Thoracic aorta (tissue), 2 donors: ENCODE data around the gene SH2D6. TPM values are rescaled to one million over a fixed set of nuclear protein-coding genes. Genes with fewer than 3 reads are reported as not detected.
"Not testable (repeated sequence)": the region's sequence is repeated elsewhere in the genome, so short reads cannot be mapped to it uniquely, and the experiment has no call there.

Experiments
- ATAC-seq: fragments of 150-250 bp; one replicate; pipeline ENCODE4 v1.8.0; 2017; ENCODE audit warnings: low read depth; ENCODE audit not compliant: insufficient number of reproducible peaks, low FRiP score
- DNase-seq: peaks from one replicate; pipeline ENCODE4 v3.0.0-alpha.2; 2020; ENCODE audit warnings: low spot score
- H3K27ac ChIP-seq, 2 donors: fragments of 200-600 bp; sonication (generic); 1 replicate in 1 of 2; 2 replicates in 1 of 2; pipeline ENCODE4 v1.5.1; 2016; ENCODE audit warnings: mild to moderate bottlenecking in 2 of 2, moderate library complexity in 2 of 2
- H3K27me3 ChIP-seq: fragments of 200-600 bp; sonication (generic); replicated peaks from 2 replicates; pipeline ENCODE4 v1.6.0; 2016; ENCODE audit warnings: mild to moderate bottlenecking; ENCODE audit not compliant: insufficient read depth
- H3K36me3 ChIP-seq: fragments of 200-600 bp; sonication (generic); one replicate; pipeline ENCODE4 v1.5.1; 2016
- H3K4me1 ChIP-seq, 2 donors: fragments of 200-600 bp; sonication (generic); 1 replicate in 1 of 2; 2 replicates in 1 of 2; pipeline versions ENCODE4 v1.5.1 to v1.6.0; 2016; ENCODE audit warnings: low read depth in 2 of 2, mild to moderate bottlenecking in 1 of 2; ENCODE audit not compliant: control insufficient read depth in 1 of 2
- H3K4me3 ChIP-seq: fragments of 200-600 bp; sonication (generic); 2 replicates; pipeline ENCODE4 v1.5.1; 2016; ENCODE audit warnings: mild to moderate bottlenecking
- H3K9me3 ChIP-seq: fragments of 200-600 bp; sonication (generic); 2 replicates; pipeline ENCODE4 v1.5.1; 2016
- total RNA-seq, 2 donors: library from RNA; depleted of rRNA; stranded (reverse); fragments of >200 nt; gene quantifications; one replicate each; pipeline versions ENCODE4 v1.1.0 to v1.2.3, GENCODE V29; 2016
- TF ChIP-seq, protein P1 (sequence below): fragments of 200-600 bp; sonication (generic); IDR thresholded peaks from one replicate; pipeline ENCODE4 v1.5.1; 2019; ENCODE audit warnings: antibody characterized with exemption

The SH2D6 gene
- total RNA-seq, 2 donors from 2014 or later = not detected

DNA sequence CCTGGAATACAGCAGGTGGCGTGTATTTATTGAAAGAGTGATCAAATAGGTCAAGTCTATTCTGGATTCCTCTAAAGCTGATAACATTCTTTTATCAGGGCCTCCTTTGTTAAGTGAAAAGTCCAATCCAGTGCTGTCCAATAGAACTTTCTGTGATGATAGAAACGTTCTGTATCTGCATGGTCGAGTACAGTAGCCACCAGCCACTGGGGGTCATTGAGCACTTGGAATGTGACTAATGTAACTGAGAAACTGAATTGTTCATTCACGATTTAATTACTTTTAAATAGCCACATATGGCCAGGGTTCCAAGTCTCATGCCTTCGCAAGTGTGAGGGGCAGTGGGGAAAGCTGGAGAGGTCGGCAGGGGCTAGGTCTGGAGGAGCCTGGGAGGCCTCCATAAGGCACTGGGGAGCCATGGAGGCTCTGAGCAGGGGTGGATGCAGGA is 20.5 kb downstream of the SH2D6 start:
- ATAC-seq (no peak), DNase-seq (no peak)
- Histone ChIP-seq H3K4me1 (peaks cover 12 to 30% of the 10 kb centered on the region in 2 donors), H3K27ac (peak overlapping the region; percentile 84 to 90), H3K4me3 (no peak overlapping the region), H3K27me3 (no peaks in the 10 kb centered on the region), H3K36me3 (no peaks in the 10 kb centered on the region), H3K9me3 (no peaks in the 10 kb centered on the region)
- TF ChIP-seq, protein P1, sequence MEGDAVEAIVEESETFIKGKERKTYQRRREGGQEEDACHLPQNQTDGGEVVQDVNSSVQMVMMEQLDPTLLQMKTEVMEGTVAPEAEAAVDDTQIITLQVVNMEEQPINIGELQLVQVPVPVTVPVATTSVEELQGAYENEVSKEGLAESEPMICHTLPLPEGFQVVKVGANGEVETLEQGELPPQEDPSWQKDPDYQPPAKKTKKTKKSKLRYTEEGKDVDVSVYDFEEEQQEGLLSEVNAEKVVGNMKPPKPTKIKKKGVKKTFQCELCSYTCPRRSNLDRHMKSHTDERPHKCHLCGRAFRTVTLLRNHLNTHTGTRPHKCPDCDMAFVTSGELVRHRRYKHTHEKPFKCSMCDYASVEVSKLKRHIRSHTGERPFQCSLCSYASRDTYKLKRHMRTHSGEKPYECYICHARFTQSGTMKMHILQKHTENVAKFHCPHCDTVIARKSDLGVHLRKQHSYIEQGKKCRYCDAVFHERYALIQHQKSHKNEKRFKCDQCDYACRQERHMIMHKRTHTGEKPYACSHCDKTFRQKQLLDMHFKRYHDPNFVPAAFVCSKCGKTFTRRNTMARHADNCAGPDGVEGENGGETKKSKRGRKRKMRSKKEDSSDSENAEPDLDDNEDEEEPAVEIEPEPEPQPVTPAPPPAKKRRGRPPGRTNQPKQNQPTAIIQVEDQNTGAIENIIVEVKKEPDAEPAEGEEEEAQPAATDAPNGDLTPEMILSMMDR = no peak

DNA sequence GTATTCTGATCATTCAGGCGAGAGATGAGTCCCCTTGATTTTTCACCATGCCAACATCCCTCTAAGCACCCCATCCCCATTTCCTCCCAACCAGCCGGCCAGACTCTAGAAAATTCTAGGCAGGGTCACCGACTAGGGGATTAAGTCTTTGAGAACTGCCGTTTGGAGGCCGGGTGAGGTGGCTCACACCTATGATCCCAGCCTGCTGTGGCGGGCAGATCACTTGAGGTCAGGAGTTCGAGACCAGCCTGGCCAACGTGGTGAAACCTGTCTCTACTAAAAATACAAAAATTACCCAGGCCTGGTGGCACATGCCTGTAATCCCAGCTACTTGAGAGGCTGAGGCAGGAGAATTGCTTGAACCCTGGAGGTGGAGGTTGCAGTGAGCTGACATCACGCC is 21.1 kb downstream of the SH2D6 start:
- H3K27me3 ChIP-seq, H3K9me3 ChIP-seq, ATAC-seq, H3K36me3 ChIP-seq, H3K27ac ChIP-seq, H3K4me3 ChIP-seq, DNase-seq: not testable (repeated sequence)
- peaks cover 12 to 25% of the 10 kb centered on the region in 2 donors for H3K4me1 ChIP-seq

DNA sequence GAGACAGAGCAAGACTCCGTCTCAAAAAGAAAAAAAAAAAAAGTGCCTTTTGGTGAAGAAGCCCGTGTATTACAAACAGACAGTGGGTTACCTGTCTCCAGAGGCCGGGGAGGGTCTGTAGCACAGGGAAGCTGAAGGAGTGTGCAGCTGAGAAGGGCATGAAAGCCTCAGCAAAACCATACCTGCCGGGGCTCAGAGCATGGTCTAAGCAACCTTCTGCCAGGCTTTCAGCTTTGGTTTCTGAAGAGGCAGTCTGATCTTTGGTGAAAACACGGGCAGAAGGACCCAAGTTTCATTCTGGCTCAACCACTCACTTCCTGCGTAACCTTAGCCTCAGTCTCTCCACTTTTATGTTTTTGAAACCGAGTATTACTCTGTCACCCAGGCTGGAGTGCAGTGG is 21.5 kb downstream of the SH2D6 start:
- ATAC-seq (no peak), DNase-seq (no peak)
- H3K36me3 ChIP-seq = no peaks in the 10 kb centered on the region
- H3K4me3 ChIP-seq = no peak overlapping the region
- TF ChIP-seq, protein P1 = no peak
- no peaks in the 10 kb centered on the region for H3K9me3 ChIP-seq
- H3K4me1 ChIP-seq = peaks cover 12 to 24% of the 10 kb centered on the region in 2 donors
- H3K27ac ChIP-seq = no peak overlapping the region
- no peaks in the 10 kb centered on the region for H3K27me3 ChIP-seq

DNA sequence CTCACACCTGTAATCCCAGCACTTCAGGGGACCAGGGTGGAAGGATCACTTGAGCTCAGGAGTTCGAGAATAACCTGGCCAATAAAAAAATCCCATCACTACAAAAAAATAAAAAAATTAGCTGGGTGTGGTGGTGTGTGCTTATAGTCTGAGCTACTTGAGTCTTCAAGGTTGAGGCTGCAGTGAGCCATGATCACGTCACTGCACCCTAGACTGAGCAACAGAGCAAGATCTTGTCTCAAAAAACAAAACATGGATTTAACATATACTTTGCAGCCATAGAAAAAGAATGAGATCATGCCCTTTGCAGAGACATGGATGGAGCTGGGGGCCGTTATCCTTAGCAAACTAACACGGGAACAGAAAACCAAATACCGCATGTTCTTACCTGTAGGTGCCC is 22.2 kb downstream of the SH2D6 start:
- DNase-seq = no peak
- H3K4me3 ChIP-seq = no peak overlapping the region
- no peak overlapping the region for H3K27ac ChIP-seq
- H3K9me3 ChIP-seq = no peaks in the 10 kb centered on the region
- no peaks in the 10 kb centered on the region for H3K36me3 ChIP-seq
- ATAC-seq = no peak
- TF ChIP-seq, protein P1 = no peak
- peaks cover 12 to 29% of the 10 kb centered on the region in 2 donors for H3K4me1 ChIP-seq
- no peaks in the 10 kb centered on the region for H3K27me3 ChIP-seq

DNA sequence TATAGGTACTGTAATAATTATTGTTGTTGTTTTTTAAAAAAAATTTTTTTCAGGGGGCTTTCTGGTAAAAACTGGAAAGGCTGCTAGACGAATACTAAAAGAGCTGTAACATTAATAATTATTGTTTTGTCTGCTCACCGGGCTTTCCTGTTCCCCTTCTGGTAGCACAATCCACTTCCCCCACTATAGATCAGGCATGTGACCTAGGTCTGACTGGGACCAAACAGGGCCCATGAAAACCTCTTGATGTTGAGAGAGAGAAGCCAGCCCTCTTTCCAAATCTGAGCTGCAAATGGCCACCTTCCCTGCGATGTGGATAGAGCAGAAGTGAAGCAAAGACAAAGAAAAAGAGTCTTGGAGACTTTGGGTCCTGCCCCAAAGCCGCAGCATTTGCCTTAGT is 23.4 kb downstream of the SH2D6 start:
- no peaks in the 10 kb centered on the region for H3K9me3 ChIP-seq
- TF ChIP-seq, protein P1 = no peak
- no peak for DNase-seq
- no peak overlapping the region for H3K4me3 ChIP-seq
- ATAC-seq = no peak
- no peaks in the 10 kb centered on the region for H3K36me3 ChIP-seq
- H3K27me3 ChIP-seq = no peaks in the 10 kb centered on the region
- no peak overlapping the region for H3K27ac ChIP-seq
- peaks cover 18 to 33% of the 10 kb centered on the region in 2 donors for H3K4me1 ChIP-seq

DNA sequence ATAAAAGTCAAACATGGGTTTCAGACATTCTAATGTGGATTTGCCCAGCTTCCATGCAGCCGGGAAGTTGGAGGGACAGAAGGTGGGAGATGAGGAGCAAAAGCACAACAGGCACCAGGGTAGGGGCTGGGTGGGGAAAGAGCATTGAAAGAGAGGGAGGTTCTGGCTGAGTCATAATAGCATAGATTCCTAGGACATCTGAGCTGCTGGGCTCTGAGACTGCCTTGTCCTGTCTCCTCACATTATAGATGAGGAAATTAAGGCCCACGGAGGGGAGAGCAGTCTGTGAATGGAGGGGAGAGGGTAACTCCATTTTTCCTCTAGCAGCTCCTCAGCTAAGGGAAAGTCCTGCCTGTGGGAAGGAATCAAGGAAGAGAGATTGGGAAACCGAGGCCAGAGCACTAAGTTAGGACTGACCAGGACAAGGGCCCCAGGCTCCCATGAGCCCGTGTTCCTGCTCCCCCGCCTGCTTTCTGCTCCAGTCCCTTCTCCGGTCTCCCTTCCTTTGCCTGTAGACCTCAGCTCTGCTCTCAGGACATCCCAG is 26.2 kb downstream of the SH2D6 start:
- no peaks in the 10 kb centered on the region for H3K36me3 ChIP-seq
- H3K9me3 ChIP-seq = no peaks in the 10 kb centered on the region
- H3K4me3 ChIP-seq = no peak overlapping the region
- no peak for DNase-seq
- peaks cover 7 to 12% of the 10 kb centered on the region in 2 donors for H3K4me1 ChIP-seq
- H3K27ac ChIP-seq = no peak overlapping the region
- ATAC-seq = no peak
- H3K27me3 ChIP-seq = no peaks in the 10 kb centered on the region
- TF ChIP-seq, protein P1 = no peak
